HG03575 (cell line): ENCODE results near the gene LMLN.
"Not testable (repeated sequence)": the region's sequence is repeated elsewhere in the genome, so short reads cannot be mapped to it uniquely, and the experiment has no call there.

Experiments
- ATAC-seq: cut with Tn5 transposase; IDR thresholded peaks from one replicate; pipeline ENCODE4 v1.9.1; 2021; ENCODE audit not compliant: unreplicated experiment, insufficient number of reproducible peaks, low FRiP score; ENCODE audit errors: extremely low read depth

LMLN gene

DNA sequence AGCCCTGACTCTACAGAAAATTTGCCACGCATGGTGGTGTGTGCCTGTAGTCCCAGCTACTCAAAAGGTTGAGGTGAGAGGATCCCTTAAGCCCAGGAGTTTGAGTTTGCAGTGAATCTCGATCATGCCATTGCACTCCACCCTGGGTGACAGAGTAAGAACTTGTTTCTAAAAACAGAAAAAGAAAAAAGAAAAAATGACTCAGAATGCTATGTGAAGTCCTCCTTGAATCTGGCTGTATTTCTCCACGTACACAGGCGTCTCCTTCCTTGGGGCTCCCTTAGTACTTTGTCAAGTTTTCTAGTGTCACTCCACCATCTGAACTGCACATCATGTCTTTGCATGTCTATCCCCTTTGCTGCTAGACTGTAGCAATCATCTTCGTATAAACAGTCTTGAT lies 104.4 kb downstream of the LMLN start:
- ATAC-seq: no peak

DNA sequence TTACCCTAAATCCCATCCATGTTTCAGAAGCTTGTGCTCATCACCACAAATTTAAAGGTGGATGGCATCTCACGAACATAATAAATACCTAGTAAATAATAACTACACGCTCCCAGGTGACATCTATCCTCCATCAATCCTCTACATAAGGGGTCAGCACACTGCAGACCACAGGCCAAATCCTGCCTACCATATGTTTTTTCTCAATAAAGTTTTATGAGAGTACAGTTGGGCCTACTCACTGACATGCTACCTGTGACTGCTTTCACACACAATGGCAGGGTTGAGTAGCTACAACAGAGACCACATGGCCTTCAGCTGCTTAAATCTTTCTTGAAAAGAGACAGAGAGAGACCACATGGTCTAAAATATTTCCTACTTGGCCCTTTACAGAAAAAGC lies 105.9 kb downstream of the LMLN start:
- ATAC-seq: no peak

DNA sequence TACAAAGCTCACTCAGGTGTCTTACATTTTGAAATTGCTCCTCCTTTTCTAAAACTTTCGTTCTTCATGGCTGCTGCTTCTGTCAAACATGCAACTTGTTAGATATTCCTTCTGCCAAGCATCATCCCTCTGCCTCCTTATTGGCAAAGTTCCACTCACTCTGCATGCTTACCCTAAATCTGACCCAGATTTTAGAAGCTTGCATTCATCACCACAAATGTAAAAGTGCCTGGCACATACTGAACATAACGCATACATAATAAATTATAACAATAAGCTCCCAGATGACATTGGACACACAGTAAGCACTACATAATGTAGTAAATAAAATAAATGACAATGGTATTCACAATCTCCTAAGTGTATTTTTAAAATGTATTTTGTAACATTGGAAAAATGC lies 107.4 kb downstream of the LMLN start:
- ATAC-seq: no peak

DNA sequence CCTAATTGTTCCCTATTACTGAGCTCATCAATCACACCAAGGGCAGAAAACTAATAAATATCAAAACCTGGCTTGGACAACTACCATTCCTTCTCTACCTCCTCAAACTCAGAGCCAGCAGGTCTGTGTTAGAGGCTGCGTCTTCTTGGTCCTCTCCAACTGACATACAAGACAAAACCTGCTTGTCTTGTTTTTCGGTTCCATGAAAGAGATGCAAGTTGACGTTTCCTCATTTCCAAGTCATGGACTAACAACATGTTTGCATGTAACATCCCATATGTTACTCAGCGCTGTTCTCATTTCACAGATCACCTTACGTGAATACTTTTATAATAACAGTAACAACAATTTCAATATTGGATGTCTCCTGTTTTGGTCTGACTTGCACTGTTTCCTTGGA lies 110.9 kb downstream of the LMLN start:
- ATAC-seq: no peak

DNA sequence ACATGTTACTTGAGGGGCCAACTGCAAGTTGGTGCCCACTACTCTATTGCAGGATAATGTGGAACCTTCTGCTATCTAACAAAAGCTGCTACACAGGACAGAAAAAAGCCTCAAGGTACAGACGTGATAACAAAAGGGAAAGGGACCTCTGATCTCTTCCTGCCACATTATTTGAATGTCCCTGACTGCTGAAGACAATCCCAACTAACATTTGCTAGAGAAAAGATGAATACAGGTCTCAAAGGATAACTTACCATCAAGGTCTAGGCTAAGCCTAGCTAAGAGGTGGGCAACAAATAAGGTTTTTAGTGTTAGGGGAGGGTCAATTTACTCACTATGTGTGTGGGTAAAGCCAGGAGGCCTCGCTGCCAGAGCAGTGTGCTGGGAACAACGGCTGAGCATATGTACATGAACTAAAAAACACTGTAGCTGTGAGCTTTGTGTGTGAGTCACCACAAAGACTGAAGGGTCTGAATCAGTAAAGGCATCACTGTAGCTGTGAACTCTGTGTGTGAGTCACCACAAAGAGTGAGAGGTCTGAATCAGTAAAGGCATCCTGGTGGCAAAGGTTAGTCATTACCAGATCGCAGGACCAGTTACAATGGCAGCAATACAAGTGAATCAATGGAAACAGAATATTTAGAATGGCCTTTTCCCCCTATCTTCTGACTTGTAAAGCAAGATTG lies 111.7 kb downstream of the LMLN start:
- no peak for ATAC-seq

DNA sequence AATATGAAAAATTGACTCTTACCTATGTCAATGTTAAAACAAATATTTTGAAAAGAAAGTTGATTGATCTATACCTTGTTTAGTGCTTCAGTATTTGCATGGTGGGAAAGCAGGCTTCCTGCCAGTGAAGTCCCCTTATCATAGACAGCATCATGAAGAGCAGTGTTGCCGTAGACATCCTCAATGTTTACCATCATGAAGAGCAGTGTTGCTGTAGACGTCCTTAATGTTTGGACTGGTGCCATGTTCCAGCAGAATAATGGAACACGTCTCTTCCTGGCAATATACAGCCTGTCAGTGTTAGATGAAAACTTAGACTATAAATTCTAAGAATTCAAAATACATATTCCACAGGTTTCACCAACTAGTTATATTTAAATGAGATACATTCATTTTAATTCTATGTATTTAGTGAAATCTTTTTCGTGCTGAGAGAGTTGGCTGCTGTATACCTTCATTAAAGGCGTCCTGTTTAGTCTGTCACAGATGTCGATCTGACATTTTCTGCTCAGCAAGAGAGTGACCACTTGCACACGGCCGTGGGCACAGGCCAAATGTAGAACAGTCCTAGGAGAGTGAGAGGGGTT lies 116.8 kb downstream of the LMLN start:
- ATAC-seq: no peak

DNA sequence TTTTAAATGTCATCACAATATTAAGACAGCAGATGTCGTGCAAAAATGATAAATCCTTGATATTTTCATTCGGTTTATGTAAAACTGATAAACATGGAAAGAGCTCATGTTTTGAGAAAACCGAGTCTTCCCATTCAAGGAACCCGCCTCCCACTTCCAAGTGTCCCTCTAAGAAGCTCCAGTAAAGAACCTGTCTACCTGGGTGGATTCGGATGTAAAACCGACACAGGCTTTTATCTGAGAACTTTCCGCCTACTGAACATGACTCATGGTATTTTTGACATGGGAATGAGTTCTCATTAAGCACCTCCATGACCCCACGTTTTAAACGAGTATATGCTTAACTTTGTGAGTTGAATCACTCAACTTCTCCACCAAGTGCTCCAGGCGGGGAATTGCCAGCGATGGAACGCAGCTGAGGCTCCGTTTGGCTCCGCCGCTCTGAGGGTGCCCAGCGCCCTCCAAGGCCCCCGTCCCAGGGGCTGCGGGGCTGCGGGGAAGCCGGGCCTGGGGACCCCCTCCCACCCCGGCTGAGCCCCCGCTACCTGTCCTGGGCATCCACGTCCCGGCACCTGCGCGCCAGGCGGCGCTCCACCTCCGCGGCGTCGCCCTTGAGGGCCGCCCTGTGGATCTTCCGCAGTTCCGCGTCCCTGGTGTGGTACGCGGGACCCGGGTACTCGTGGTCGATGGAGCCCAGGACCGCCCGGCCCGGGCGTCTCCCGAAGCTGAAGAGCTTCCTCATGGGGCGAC lies 119.9 kb downstream of the LMLN start:
- ATAC-seq: no peak

DNA sequence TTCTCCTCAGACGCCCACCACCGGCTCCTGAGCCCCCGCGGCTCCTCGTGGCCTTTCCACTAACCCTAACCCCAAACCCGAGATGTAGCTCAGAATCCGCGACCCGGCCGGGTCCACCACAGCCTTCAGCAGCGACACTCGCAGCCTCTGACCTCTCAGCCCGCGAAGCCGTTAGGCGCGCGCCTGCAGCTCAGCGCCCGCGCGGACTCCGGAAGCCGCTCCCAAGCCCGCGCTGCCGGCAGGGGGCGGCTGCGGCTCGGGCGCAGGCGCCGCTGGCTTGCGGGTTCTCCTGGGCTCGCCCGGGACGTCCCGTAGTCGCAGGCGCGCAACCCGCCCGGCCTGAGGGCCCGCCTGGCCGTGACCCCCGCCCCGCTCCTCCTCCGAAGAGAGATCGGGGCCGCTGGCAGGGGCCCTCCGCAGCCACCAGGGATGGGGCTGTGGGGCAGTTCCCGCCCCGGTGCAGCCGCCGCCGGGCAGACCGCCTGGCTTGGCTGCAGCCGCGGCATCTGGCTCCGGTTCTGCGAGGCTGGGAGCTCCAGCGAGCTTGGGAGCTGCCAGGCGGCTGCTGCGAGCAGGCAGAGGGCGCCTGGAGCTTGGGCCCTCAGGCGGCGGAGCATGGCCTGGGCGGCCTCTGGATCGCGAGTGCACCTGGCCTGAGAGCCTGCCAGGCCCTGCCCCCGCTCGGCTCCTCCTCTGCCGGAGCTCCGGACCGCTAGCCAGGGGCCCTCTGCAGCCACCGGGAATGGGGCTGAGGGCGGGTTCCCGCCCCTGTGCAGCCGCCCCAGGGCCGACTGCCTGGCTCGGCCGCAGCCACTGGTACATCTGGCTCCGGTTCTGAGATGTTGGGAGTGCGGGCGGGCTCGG lies 120.7 kb downstream of the LMLN start:
- no peak for ATAC-seq

DNA sequence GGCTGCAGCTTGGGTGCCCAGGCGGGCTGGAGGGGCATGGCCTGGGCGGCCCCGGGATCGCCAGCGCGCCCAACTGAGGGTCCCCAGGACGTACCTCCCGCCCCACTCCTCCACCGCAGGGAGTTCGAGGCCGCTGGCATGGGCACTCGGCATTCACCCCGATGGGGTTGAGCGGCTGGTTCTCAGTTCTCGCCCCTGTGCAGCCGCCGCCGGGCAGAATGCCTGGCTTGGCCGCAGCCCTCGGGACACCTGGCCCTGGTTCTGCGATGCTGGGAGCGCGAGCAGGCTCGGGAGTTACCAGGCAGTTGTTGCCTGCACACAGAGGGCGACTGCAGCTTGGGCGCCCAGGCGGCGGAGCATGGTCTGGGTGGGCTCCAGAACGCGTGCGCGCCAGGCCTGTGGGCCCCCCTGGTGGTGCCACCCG lies 121.4 kb downstream of the LMLN start:
- no peak for ATAC-seq

DNA sequence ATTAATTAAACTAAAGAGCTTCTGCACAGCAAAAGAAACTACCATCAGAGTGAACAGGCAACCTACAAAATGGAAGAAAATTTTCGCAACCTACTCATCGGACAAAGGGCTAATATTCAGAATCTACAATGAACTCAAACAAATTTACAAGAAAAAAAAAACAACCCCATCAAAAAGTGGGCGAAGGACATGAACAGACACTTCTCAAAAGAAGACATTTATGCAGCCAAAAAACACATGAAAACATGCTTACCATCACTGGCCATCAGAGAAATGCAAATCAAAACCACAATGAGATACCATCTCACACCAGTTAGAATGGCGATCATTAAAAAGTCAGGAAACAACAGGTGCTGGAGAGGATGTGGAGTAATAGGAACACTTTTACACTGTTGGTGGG lies 122.2 kb downstream of the LMLN start:
- ATAC-seq: not testable (repeated sequence)

DNA sequence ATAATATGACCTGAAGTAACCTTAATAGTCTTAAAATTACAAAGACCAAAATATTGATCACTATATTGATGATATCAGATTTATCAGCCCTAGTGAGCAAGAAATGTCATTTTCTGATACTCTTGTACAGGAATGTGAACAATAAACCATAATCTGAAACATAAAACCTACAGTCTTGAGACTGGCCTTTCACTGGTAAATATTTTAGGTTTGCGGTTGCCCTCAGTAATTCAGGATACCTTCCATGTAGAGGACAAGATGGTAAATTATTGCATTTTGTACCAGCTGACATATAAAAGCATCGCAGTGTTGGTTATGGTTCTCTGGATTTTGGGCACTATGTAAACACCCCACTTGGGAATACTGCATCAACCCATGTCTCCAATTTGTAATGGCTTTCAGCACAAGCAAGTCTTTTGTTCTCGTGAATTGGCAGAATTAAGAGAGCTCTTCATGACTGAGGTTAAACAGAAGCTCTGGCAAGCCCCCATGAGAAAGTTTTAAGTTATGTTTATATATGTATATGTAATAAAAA lies 128.5 kb downstream of the LMLN start:
- ATAC-seq: no peak

DNA sequence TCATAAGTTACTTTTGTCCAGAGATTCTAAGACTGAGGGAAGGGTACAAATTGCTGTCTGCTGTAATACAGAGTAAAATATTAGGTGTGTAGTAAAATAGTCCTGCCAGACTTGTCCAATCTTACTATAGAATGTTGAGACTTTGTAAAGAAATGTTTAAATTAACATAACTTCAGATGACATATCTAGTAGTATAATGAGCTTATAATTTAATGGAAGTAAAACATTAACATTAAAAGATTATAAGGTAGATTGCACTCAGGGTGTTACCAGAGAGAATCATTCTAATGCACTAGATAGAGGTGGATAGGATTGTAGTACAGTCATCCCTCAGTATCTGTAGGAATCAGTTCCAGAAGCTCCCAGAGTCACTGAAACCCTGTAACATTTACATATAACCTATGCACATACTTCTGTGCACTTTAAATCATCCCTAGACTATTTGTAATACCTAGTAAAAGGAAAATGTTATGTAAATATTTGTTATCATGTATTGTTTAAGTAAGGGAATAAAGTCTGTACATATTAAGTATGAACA lies 130.8 kb downstream of the LMLN start:
- no peak for ATAC-seq

DNA sequence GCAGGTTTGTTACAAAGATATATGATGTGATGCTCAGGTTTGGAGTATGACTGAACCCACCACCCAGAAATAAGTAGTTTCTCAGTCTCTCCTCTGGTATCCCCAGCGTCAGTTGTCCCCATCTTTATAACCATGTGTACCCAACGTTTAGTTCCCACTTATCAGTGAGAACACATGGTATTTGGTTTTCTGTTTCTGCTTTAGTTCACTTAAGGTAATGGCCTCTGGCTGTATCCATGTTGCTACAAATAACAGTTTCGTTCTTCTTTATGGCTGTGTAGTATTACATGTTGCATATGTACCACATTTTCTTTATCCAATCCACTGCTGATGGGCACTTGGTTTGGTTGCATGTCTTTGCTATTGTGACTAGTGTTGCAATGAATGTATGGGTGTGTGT lies 132.3 kb downstream of the LMLN start:
- no peak for ATAC-seq

DNA sequence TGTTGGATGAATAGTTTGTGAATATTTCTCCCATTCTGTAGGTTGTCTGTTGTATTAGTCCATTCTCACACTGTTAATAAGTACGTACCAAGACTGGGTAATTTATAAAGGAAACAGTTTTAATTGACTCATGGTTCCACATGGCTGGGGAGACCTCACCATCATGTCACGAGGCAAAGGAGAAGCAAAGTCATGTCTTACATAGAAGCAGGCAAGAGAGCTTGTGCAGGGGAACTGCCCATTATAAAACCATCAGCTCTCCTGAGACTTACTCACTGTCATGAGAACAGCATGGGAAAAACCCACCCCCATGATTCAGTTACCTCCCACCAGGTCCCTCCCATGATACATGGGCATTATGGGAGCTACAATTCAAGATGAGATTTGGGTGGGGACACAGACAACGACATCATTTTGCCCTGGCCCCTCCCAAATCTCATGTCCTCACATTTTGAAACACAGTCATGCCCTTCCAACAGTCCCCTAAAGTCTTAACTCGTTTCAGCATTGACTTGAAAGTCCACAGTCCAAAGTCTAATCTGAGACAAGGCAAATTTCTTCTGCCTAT lies 133.2 kb downstream of the LMLN start:
- no peak for ATAC-seq
